GM10248 (cell line): ENCODE data around the gene ABHD1.
"Not testable (repeated sequence)": the region's sequence is repeated elsewhere in the genome, so short reads cannot be mapped to it uniquely, and the experiment has no call there.

Experiments
- CTCF ChIA-PET: fragments of 300-600 bp; sonication (Branson Sonifier 250); formaldehyde crosslinking; extraction: SDS; loops from one replicate; lab custom pipeline; 2021; ENCODE audit warnings: antibody characterized with exemption; lab: Yijun Ruan, JAX
- POLR2A ChIA-PET: fragments of 350-650 bp; sonication (Branson Sonifier 250); formaldehyde crosslinking; extraction: SDS; loops from one replicate; lab custom pipeline; 2020; ENCODE audit warnings: antibody characterized with exemption; lab: Yijun Ruan, JAX
- DNase-seq: peaks from one replicate; pipeline ENCODE4 v3.0.0; 2012; ENCODE audit errors: extremely low spot score
- TF ChIP-seq, protein P1 (sequence below): IDR thresholded peaks from 2 replicates; pipeline ENCODE4 v1.5.1; 2012; ENCODE audit warnings: mild to moderate bottlenecking, low read depth; ENCODE audit errors: extremely low read depth, missing control alignments, control extremely low read depth

ABHD1 gene

DNA sequence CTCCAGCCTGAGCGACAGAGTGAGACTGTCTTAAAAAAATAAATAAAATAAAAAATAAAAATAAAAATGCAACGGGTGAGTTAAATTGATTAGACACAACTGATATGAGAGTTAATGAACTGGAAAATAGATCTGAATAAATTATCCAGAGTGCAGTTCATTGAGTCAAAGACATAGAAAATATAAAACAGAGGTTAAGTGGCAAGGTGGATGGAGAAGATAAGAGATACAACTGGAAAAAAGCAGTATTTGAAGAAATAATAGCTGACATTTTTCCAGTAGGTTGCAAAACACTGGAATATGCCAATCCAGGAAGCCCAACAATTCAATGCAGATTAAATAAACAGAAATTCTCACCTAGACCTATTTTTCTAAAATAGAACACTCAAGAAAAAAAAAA is 15.4 kb upstream of the ABHD1 start:
- CTCF ChIA-PET, result interaction anchor here (1.5 to 3.2 kb wide), 4 partner anchors 9 to 172 kb away, joined by 4 to 16 read pairs (median 6); partner anchors contain the start of gene TRIM54
- DNase-seq, result no peak
- TF ChIP-seq, protein P1, sequence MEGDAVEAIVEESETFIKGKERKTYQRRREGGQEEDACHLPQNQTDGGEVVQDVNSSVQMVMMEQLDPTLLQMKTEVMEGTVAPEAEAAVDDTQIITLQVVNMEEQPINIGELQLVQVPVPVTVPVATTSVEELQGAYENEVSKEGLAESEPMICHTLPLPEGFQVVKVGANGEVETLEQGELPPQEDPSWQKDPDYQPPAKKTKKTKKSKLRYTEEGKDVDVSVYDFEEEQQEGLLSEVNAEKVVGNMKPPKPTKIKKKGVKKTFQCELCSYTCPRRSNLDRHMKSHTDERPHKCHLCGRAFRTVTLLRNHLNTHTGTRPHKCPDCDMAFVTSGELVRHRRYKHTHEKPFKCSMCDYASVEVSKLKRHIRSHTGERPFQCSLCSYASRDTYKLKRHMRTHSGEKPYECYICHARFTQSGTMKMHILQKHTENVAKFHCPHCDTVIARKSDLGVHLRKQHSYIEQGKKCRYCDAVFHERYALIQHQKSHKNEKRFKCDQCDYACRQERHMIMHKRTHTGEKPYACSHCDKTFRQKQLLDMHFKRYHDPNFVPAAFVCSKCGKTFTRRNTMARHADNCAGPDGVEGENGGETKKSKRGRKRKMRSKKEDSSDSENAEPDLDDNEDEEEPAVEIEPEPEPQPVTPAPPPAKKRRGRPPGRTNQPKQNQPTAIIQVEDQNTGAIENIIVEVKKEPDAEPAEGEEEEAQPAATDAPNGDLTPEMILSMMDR, result no peak
- POLR2A ChIA-PET, result no interaction called here

DNA sequence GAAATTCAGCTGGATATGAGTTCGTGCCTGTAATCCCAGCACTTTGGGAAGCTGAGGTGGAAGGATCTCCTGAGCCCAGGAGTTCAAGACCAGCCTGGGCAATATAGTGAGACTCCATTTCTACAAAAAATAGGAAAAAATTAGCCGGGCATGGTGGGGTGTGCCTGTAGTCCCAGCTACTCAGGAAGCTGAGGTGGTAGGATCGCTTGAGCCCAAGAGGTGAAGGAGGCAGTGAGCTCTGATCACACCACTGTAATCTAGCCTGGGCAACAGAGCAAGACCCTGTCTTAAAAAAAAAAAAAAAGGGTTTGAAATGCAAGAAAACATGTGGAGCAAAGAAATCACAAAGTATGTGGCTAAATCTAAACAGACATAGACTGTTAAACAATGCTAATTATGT is 14.5 kb upstream of the ABHD1 start:
- POLR2A ChIA-PET, result no interaction called here
- no peak for DNase-seq
- TF ChIP-seq, protein P1, result no peak
- CTCF ChIA-PET, result interaction anchor here (1.3 to 3.2 kb wide), 4 partner anchors 11 to 194 kb away, joined by 3 to 16 read pairs (median 6); partner anchors contain the start of gene TRIM54

DNA sequence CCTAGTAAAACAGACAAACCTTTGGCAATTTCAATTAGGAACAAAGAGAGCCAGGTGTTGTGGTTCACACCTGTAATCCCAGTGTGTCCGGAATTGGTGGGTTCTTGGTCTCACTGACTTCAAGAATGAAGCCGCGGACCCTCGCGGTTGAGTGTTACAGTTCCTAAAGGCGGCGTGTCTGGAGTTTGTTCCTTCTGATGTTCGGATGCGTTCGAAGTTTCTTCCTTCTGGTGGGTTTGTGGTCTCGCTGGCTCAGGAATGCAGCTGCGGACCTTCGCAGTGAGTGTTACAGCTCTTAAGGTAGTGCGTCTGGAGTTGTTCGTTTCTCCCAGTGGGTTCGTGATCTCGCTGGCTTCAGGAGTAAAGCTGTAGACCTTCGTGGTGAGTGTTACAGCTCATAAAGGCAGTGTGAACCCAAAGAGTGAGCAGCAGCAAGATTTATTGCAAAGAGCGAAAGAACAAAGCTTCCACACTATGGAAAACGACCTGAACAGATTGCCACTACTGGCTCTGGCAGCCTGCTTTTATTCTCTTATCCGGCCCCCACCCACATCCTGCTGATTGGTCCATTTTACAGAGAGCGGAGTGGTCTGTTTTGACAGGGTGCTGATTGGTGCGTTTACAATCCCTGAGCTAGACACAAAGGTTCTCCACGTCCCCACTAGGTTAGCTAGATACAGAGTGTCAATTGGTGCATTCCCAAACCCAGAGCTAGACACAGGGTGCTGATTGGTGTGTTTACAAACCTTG is 12.8 kb upstream of the ABHD1 start:
- DNase-seq, POLR2A ChIA-PET: not testable (repeated sequence)
- CTCF ChIA-PET, result interaction anchor here (1.2 to 1.9 kb wide), 8 partner anchors 9 to 183 kb away, joined by 3 to 9 read pairs (median 4); no protein-coding TSS in a partner anchor

DNA sequence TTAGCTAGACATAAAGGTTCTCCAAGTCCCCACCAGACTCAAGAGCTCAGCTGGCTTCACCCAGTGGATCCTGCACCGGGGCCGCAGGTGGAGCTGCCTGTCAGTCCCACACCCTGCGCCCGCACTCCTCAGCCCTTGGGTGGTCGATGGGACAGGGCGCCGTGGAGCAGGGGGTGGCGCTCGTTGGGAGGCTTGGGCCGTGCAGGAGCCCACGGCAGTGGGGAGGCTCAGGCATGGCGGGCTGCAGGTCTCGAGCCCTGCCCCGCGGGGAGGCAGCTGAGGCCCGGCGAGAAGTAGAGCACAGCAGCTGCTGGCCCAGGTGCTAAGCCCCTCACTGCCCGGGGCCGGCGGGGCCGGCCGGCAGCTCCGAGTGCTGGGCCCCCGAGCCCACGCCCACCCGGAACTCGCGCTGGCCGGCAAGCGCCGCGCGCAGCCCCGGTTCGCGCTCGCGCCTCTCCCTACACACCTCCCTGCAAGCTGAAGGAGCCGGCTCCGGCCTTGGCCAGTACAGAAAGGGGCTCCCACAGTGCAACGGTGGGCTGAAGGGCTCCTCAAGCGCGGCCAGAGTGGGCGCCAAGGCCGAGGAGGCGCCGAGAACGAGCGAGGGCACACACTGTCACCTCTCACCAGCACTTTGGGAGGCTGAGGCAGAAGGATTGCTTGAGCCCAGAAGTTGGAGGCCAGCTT is 12.1 kb upstream of the ABHD1 start:
- CTCF ChIA-PET, result interaction anchor here (0.8 to 1.9 kb wide), 13 partner anchors 10 to 182 kb away, joined by 3 to 9 read pairs (median 4); partner anchors contain the start of gene TRIM54
- DNase-seq, POLR2A ChIA-PET: not testable (repeated sequence)

DNA sequence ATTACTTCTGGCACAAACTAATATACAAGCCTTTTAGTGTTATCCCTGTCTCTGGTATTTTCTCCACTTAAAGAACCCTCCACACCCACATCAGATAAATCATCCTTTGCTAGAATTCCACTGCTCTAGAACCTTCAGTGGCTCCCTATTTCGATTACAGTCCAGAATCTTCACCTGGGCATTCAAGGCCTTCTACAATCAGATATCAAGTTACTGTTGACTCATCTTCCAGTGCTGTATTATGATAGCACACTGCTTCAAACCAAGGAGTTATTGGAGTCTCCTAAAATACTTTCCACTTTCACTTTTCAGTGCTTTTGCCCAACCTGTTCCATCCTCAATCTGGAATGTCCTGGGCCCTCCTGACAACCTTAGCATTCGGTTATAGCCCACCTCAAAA is 8.1 kb upstream of the ABHD1 start:
- no peak for DNase-seq
- CTCF ChIA-PET, result interaction anchor here (1.0 to 2.9 kb wide), 3 partner anchors 8 to 187 kb away, joined by 4 to 8 read pairs (median 5); partner anchors contain the start of gene ABHD1
- POLR2A ChIA-PET, result no interaction called here

DNA sequence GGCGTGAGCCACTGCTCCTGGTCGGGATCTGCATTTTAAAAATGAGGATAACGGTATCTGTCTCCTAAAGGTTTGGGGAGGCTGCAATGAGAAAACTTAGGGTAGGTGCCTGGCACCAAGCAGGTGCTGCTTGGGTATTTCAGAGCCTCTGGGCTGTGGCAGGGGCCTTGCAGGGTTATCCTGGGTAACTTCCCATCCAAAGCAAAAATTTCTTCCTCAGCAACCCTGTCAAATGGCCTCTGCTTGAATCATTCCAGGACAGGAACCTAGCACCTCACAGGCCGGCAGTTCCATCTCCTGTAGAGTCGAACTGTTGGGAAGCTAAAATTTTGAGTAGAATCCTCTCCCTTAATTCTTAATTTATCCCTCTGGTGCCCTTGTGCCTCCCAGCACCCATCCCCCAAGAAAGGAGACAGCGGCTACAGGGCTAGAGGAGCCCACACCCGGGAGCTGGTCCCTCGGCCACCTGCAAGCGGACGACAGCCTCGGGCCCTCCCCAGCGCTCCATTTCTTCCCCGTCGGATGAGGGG is 5.6 kb upstream of the ABHD1 start:
- DNase-seq, result no peak
- ChIA-PET CTCF (no interaction called here), POLR2A (no interaction called here)
- TF ChIP-seq, protein P1, result no peak

More for the DNA sequence above, 8.1 kb upstream of the ABHD1 start:
- TF ChIP-seq, protein P1, result no peak

DNA sequence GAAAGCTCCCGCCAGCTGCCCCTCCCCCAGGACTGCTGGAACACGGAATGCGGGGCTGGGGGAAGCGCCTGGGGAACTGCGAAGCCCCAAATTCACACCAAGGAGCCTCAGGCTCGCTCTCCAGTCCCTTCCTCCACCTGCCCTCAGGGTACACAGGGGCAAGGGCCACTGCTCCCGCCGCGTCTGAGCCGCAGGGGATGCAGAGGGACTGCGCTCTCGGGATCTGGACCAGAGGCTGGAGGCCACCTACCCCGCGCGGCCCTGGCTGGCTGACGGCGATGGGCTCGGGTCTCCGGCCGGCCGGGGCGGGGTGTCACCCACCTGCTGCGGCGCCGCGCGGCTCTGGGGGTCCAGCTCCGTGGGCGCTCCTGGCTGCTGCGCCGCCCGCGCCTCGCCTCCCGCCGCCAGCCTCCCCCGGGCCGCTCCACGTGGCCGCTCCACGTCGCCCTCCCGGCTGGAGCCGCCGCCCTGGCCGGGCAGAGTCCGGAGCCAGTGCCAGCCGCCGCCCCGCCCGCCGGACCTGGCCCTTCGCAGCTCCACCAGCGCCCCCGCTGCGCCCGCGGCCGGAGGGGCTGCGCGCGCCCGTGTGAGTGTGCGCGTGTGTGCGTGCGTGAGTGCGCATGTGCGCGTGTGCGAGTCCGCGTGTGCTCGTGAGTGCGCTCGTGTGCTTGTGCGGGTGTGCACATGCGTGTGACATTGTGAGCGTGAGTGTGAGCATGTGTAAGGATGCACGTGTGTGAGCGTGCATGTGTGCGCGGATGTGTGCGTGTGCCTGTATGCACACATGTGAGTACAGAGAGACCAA is 4.9 kb upstream of the ABHD1 start, which contains the start of gene CGREF1:
Gene CGREF1, minus strand, starts transcription at position 604 of the 805 bp plus-strand sequence. CDS start 14,762 bp downstream, outside the sequence.
- CTCF ChIA-PET, result no interaction called here
- POLR2A ChIA-PET, result no interaction called here
- no peak for DNase-seq
- TF ChIP-seq, protein P1, result no peak

DNA sequence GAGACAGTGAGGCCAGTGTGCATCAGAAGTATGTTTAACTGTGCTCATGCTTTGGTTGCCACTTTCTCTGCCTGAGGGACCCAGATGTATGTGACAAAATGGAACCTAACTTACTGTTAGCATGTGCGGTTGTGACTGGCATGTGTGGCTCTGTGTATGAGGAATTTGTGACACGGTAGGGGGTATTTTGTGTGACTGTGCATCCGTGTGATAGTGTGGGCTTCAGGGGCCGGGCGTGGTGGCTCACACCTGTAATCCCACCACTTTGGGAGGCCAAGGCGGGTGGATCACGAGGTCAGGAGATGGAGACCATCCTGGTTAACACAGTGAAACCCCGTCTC is 4.3 kb upstream of the ABHD1 start:
- POLR2A ChIA-PET, DNase-seq, CTCF ChIA-PET: not testable (repeated sequence)
